GM12801 (cell line): ENCODE results near the gene ESRRB.

ENCODE experiments used
- TF ChIP-seq, protein P1 (sequence below): IDR thresholded peaks from one replicate; pipeline ENCODE4 v1.5.1; 2011; ENCODE audit warnings: control low read depth; ENCODE audit not compliant: insufficient read length; ENCODE audit errors: extremely low read depth

ESRRB gene

DNA sequence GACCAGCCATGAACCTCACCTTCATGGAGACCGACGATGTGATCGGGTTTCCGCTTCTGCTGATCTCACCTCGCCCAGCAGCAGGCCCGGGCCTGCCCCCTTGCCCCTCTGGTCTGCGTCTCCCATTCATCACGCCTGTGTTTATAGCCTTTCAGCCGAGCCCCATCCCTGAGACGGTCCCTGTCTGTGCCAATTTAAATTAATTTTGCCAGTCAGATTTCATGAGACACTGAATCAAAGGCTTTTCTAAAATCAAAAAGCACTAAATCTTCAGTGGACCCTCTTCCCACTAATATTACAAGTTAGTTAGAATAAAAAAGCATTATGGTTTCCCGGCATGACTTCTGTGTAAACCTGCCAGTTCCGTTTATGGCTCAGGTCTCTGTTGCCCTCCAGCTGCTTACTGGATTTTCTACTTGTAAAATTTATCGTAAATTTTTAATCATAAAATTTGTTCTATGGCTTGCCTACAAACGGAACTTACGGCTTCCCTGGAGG lies 155.9 kb downstream of the ESRRB start:
- TF ChIP-seq, protein P1, sequence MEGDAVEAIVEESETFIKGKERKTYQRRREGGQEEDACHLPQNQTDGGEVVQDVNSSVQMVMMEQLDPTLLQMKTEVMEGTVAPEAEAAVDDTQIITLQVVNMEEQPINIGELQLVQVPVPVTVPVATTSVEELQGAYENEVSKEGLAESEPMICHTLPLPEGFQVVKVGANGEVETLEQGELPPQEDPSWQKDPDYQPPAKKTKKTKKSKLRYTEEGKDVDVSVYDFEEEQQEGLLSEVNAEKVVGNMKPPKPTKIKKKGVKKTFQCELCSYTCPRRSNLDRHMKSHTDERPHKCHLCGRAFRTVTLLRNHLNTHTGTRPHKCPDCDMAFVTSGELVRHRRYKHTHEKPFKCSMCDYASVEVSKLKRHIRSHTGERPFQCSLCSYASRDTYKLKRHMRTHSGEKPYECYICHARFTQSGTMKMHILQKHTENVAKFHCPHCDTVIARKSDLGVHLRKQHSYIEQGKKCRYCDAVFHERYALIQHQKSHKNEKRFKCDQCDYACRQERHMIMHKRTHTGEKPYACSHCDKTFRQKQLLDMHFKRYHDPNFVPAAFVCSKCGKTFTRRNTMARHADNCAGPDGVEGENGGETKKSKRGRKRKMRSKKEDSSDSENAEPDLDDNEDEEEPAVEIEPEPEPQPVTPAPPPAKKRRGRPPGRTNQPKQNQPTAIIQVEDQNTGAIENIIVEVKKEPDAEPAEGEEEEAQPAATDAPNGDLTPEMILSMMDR = no peak

DNA sequence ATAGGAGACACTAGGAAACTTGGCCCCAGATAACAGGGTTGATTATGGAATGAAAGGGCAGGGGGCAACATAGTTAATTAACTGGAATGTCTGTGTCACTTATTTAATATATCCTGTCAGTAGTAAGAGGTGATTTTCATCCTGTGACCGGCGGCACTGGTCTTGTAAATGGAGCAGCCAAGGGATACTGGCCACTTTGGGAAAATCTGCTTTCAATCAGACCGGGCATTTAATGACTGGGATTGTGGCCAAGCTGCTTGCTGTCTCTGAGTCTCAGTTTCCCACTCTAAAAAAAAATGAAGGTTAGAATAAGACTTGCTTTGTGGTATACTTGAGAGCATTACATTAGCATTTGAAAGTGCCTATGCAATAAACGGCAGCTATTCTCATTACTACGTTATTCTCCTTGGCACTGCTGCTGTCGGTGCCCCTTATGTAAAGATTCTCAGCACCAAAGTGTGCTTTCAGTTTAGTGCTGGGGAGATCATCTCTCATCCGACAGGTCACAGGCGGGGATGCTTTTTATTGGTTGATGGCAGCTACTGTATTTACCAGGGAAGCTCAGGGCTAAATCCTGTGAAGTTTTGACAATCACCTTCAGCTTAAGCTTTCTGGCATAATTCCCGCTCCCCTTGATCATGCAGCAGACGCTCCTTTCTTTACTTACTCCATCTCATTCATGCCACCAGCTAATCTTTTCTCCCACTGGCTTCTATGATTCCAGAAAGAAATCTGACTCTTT lies 162.1 kb downstream of the ESRRB start:
- TF ChIP-seq, protein P1 = no peak

DNA sequence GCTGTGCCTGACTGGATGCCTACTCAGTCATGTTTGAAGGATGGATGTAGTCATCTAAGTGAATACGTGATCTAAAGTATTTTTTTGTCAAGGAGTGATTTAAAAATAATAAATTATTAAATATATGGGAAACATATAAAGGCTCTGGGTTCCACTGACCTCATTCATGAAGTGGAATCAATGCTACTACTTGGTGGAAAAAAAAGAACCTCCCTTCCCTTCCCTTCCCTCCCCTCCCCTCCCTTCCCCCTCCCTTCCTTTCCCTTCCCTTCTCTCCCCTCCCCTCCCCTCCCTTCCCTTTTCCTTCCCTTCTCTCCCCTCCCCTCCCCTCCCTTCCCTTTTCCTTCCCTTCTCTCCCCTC lies 162.7 kb downstream of the ESRRB start:
- TF ChIP-seq, protein P1 = no peak

DNA sequence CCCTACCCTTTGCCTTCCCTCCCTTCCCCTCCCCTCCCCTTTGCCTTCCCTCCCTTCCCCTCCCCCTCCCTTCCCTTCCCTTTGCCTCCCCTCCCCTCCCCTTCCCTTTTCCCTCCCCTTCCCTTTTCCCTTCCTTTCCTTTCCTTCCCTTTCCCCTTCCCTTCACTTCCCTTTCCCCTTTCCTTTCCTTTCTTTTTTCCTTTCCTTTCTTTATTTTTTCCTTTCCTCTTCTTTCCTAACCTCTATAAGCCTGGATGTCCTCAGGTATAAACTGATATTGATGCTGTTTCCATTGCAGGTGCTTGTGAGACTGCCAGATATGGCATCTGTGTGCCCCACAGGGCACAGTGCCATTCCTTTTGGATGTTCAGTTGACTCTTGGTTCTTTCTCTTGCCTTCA lies 163.2 kb downstream of the ESRRB start:
- TF ChIP-seq, protein P1 = no peak

DNA sequence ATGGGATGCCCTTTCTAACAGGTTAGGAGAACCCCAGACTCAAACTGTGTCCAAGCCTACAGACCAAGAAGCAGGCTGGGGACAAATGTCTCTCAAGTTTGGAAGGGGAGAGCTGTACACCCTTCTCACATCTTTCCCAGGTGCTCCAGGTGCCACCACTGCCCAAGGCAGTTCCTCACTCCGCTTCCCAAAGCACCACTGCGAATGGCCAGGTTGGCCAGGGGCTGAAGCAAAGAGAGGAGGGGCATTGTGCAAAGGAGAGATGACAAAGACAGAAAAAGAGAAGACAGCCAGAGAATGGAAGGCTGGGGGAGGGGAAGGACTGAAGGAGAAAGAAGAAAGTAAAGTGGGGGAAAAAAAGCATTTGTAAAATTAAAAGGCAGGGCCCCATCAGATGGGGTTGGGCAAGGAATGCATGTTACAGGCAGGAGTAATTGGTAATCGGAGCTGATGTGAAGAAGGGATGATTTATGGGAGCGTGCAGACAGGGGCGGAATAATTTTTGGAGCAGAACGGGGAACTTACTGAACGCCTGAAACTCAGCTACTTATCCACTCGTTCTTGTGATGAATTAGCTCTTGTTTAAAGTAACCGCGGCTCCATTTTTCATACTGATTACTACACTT lies 165.8 kb downstream of the ESRRB start:
- TF ChIP-seq, protein P1 = no peak

DNA sequence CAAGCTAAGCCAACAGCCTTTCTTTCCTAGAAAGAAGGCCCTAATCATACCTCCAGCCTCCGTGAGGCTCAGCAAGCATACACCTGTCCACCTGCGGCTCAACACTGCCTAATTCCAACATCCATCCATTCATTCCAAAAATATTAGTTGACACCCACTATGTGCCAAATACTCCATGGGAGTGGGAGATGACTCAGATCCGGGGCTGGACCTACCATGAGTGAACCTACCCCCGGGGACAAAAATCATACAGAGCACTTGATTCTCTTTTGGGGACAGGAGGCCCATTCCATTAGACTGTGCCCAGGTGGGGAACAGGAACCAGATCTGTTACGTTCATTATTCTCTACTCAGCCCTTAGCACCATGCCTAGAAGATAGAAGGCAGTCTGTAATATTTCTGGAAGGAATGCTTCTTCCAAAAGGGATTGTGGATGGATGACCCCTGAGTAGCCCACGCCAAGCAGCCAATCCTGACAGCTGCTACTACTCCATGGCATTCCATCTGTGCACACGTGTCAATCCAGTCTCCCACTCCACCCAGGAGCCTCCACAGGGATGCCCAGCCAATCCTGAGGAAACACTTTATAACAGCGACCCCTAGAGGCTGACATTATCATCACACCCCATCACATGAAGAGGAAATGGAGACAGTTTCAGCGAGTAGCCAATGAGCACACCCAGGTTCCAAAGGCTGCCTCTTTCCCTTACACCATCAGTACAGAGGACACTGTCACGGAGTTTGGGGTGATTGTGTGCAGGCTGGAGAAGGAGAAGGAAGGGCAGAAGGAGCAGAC lies 170.7 kb downstream of the ESRRB start:
- TF ChIP-seq, protein P1 = no peak

DNA sequence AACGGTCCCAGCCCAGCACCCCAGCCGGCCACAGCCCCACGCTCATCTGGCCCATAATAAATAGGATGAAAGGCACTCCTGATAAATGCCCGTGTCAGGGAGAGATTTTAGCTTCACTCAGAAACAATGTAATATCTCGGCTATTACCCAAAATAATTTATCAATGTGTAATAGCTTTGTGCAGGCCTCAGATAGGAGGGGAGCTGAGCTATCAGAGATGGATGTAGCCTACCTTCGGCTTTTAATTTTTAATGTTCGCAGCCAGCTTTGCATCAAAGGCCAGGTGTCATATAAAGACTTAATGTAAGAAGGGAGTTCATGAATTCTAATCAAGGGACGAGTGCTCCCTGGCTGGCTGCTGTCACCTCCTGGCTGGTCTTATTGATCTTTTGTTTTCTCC lies 171.9 kb downstream of the ESRRB start:
- TF ChIP-seq, protein P1 = no peak
